Fibroblast of lung (primary cell): Measurements from ENCODE around the gene PTGS1.

Experiments
- CTCF ChIP-seq, 2 donors: IDR thresholded peaks in 1 of 2; conservative IDR thresholded peaks in 1 of 2; 1 replicate in 1 of 2; 2 replicates in 1 of 2; pipeline ENCODE4 v1.5.1; 2011 to 2012; ENCODE audit warnings: low read length in 2 of 2, control low read depth in 1 of 2, inconsistent platforms in 1 of 2, low read depth in 1 of 2, mild to moderate bottlenecking in 1 of 2
- EZH2 ChIP-seq: IDR thresholded peaks from 2 replicates; pipeline ENCODE4 v1.5.1; 2012; ENCODE audit warnings: low read length, control low read depth, mild to moderate bottlenecking; ENCODE audit errors: missing control alignments

GRCh38 chr9:122322553-122322952 lies 48.3 kb upstream of the PTGS1 start:
- TF ChIP-seq CTCF (conservative IDR thresholded peaks at IDR 0.05 in 1 of 2, IDR thresholded peaks at IDR 0.05 in 1 of 2; ENCODE audit: low read depth in 1 of 2, low read length in 2 of 2), result no peak
- TF ChIP-seq EZH2, result no peak
